NOMO-1 treated with DMSO at 0.1 percent for 48 hours (cell line): ENCODE measurements around the gene GAS7.
A peak's percentile ranks its signal among the peaks of the same experiment; 100 is the strongest.

Experiments used
- DNase-seq: peaks from one replicate; lab custom pipeline; 2025; ENCODE audit not compliant: unreplicated experiment; lab: John Stamatoyannopoulos, UW

Gene GAS7

GRCh38 chr17:10198509-10199249 is at the start of gene GAS7:
Gene GAS7, minus strand, starts transcription at chr17:10198606.
- DNase-seq, result peak; percentile 50

GRCh38 chr17:10247810-10248209 is 49.4 kb upstream of the GAS7 start:
- DNase-seq, result no peak

GRCh38 chr17:10243883-10244844 is 45.8 kb upstream of the GAS7 start:
- no peak for DNase-seq

- no peak for DNase-seq
Observed at GRCh38 chr17:10241781-10242180, 43.4 kb upstream of the GAS7 start.

- DNase-seq, result no peak
Observed at GRCh38 chr17:10238661-10239060, 40.3 kb upstream of the GAS7 start.

GRCh38 chr17:10234033-10234432 is 35.6 kb upstream of the GAS7 start:
- DNase-seq, result no peak

GRCh38 chr17:10233161-10233560 is 34.8 kb upstream of the GAS7 start:
- no peak for DNase-seq

- DNase-seq, result no peak
Observed at GRCh38 chr17:10229181-10229580, 30.8 kb upstream of the GAS7 start.

GRCh38 chr17:10226930-10227695 is 28.7 kb upstream of the GAS7 start:
- DNase-seq, result peak; percentile 28

- no peak for DNase-seq
Observed at GRCh38 chr17:10224582-10225195, 26.3 kb upstream of the GAS7 start.

- DNase-seq, result no peak
Observed at GRCh38 chr17:10219193-10219592, 20.8 kb upstream of the GAS7 start.

- DNase-seq, result peak; percentile 32
Observed at GRCh38 chr17:10217916-10218315, 19.5 kb upstream of the GAS7 start.

- DNase-seq, result no peak
Observed at GRCh38 chr17:10216213-10216938, 18.0 kb upstream of the GAS7 start.

- DNase-seq, result no peak
Observed at GRCh38 chr17:10215286-10215685, 16.9 kb upstream of the GAS7 start.

GRCh38 chr17:10211666-10212065 is 13.3 kb upstream of the GAS7 start:
- no peak for DNase-seq

- DNase-seq, result no peak
Observed at GRCh38 chr17:10210151-10210574, 11.8 kb upstream of the GAS7 start.

GRCh38 chr17:10208604-10209193 is 10.3 kb upstream of the GAS7 start:
- no peak for DNase-seq

GRCh38 chr17:10207153-10207552 is 8.7 kb upstream of the GAS7 start:
- DNase-seq, result no peak

GRCh38 chr17:10205549-10206185 is 7.3 kb upstream of the GAS7 start:
- peak; percentile 72 for DNase-seq
